HepG2 (cell line): Measurements from ENCODE around the gene WDR53. TPM values are rescaled to one million over a fixed set of nuclear protein-coding genes. Genes with fewer than 3 reads are reported as not detected.

Experiments
- BCL3 ChIP-seq: sonication (generic); formaldehyde crosslinking; IDR thresholded peaks from 2 replicates; pipeline ENCODE4 v1.5.1; 2020; ENCODE audit warnings: mild to moderate bottlenecking, missing genetic modification reagents, moderate library complexity
- CBX5 ChIP-seq: sonication (generic); formaldehyde crosslinking; IDR thresholded peaks from 2 replicates; pipeline ENCODE4 v1.4.0; 2020; ENCODE audit warnings: missing genetic modification reagents, borderline replicate concordance
- CEBPG ChIP-seq: IDR thresholded peaks from 2 replicates; pipeline ENCODE4 v1.6.1; 2016
- ELF4 ChIP-seq: sonication (generic); formaldehyde crosslinking; IDR thresholded peaks from 2 replicates; pipeline ENCODE4 v1.5.0; 2020; ENCODE audit warnings: missing genetic modification reagents, mild to moderate bottlenecking, moderate library complexity, borderline replicate concordance
- HDAC2 ChIP-seq: sonication (generic); formaldehyde crosslinking; IDR thresholded peaks from 2 replicates; pipeline ENCODE4 v1.4.0; 2020; ENCODE audit warnings: missing genetic modification reagents
- MIER3 ChIP-seq: IDR thresholded peaks from 2 replicates; pipeline ENCODE4 v1.6.1; 2016; ENCODE audit warnings: missing compliant biosample characterization, borderline replicate concordance
- MYC ChIP-seq: sonication (generic); formaldehyde crosslinking; IDR thresholded peaks from 2 replicates; pipeline ENCODE4 v1.9.0; 2021; ENCODE audit warnings: missing genetic modification reagents, borderline replicate concordance
- NBN ChIP-seq: fragments of 450-650 bp; conservative IDR thresholded peaks from 2 replicates; pipeline ENCODE4 v1.6.1; 2017
- NR2C2 ChIP-seq: sonication (generic); formaldehyde crosslinking; IDR thresholded peaks from 2 replicates; pipeline ENCODE4 v1.4.0; 2020; ENCODE audit warnings: missing genetic modification reagents, mild to moderate bottlenecking, moderate library complexity, borderline replicate concordance
- PHF21A ChIP-seq: sonication (generic); formaldehyde crosslinking; IDR thresholded peaks from 2 replicates; pipeline ENCODE4 v1.5.0; 2020; ENCODE audit warnings: mild to moderate bottlenecking, missing genetic modification reagents
- PHF8 ChIP-seq: sonication (generic); formaldehyde crosslinking; IDR thresholded peaks from 2 replicates; pipeline ENCODE4 v1.5.0; 2020; ENCODE audit warnings: missing genetic modification reagents
- RBFOX2 ChIP-seq: fragments of 200-400 bp; formaldehyde crosslinking; IDR thresholded peaks from 2 replicates; pipeline ENCODE4 v1.6.1; 2017; ENCODE audit warnings: low read depth, mild to moderate bottlenecking, low read length
- SRSF1 ChIP-seq: fragments of 200-400 bp; formaldehyde crosslinking; optimal IDR thresholded peaks from 2 replicates; pipeline ENCODE3; 2017; ENCODE audit warnings: mild to moderate bottlenecking, low read depth, low read length, moderate library complexity
- TGIF2 ChIP-seq: IDR thresholded peaks from 2 replicates; pipeline ENCODE4 v1.6.1; 2016; ENCODE audit warnings: control low read depth, missing compliant biosample characterization
- ZBTB21 ChIP-seq: sonication (generic); formaldehyde crosslinking; IDR thresholded peaks from 2 replicates; pipeline ENCODE4 v1.4.0; 2020; ENCODE audit warnings: missing genetic modification reagents
- ZNF205 ChIP-seq: IDR thresholded peaks from 2 replicates; pipeline ENCODE4 v1.6.1; 2018; ENCODE audit warnings: missing biosample characterization, missing genetic modification reagents
- ZNF30 ChIP-seq: sonication (generic); formaldehyde crosslinking; IDR thresholded peaks from 2 replicates; pipeline ENCODE4 v1.5.0; 2020; ENCODE audit warnings: mild to moderate bottlenecking, missing genetic modification reagents
- ZNF556 ChIP-seq: sonication (generic); formaldehyde crosslinking; IDR thresholded peaks from 2 replicates; pipeline ENCODE4 v1.4.0; 2020; ENCODE audit warnings: mild to moderate bottlenecking, missing genetic modification reagents, borderline replicate concordance
- ZNF557 ChIP-seq: sonication (generic); formaldehyde crosslinking; IDR thresholded peaks from 2 replicates; pipeline ENCODE4 v1.4.0; 2020; ENCODE audit warnings: missing genetic modification reagents
- ZNF713 ChIP-seq: sonication (generic); formaldehyde crosslinking; IDR thresholded peaks from 2 replicates; pipeline ENCODE4 v1.4.0; 2020; ENCODE audit warnings: mild to moderate bottlenecking, missing genetic modification reagents
- ZZZ3 ChIP-seq: sonication (generic); formaldehyde crosslinking; IDR thresholded peaks from 2 replicates; pipeline ENCODE4 v1.4.0; 2020; ENCODE audit warnings: missing genetic modification reagents, mild to moderate bottlenecking, borderline replicate concordance
- polyA plus RNA-seq, 8 experiments: library from polyadenylated mRNA; depleted of rRNA in 3 of 8; stranded (reverse) in 7 of 8; unstranded in 1 of 8; fragments of >200 nt; fragmentation: Illumina TruSeq in 4 of 8; extraction: Trizol in 4 of 8; gene quantifications; 2 replicates each; pipeline versions ENCODE4 v1.2.1 to v1.2.3, GENCODE V29; 2011 to 2016; ENCODE audit warnings: low read depth in 4 of 8, missing spikeins in 1 of 8, mixed read lengths in 1 of 8; ENCODE audit not compliant: insufficient read depth in 1 of 8
- total RNA-seq, 5 experiments: library from RNA; depleted of rRNA; stranded (reverse); fragments of >200 nt; fragmentation: Illumina TruSeq; extraction: Trizol; gene quantifications; 2 replicates each; pipeline ENCODE4 v1.2.3, GENCODE V29; 2016; ENCODE audit warnings: low read depth in 1 of 5
- TF ChIP-seq, protein P1 (sequence below): sonication (generic); formaldehyde crosslinking; IDR thresholded peaks from 2 replicates; pipeline ENCODE4 v1.4.0; 2020; ENCODE audit warnings: missing genetic modification reagents, borderline replicate concordance
- TF ChIP-seq, protein P2 (sequence below): sonication (generic); formaldehyde crosslinking; IDR thresholded peaks from 2 replicates; pipeline ENCODE4 v1.4.0; 2020; ENCODE audit warnings: missing genetic modification reagents

WDR53 gene
- total and polyA plus RNA-seq, 2 of the 13 experiments (the other 11 are each of a cell fraction or from before 2014, with no cell fraction given): 3.5 to 7.7 TPM

DNA sequence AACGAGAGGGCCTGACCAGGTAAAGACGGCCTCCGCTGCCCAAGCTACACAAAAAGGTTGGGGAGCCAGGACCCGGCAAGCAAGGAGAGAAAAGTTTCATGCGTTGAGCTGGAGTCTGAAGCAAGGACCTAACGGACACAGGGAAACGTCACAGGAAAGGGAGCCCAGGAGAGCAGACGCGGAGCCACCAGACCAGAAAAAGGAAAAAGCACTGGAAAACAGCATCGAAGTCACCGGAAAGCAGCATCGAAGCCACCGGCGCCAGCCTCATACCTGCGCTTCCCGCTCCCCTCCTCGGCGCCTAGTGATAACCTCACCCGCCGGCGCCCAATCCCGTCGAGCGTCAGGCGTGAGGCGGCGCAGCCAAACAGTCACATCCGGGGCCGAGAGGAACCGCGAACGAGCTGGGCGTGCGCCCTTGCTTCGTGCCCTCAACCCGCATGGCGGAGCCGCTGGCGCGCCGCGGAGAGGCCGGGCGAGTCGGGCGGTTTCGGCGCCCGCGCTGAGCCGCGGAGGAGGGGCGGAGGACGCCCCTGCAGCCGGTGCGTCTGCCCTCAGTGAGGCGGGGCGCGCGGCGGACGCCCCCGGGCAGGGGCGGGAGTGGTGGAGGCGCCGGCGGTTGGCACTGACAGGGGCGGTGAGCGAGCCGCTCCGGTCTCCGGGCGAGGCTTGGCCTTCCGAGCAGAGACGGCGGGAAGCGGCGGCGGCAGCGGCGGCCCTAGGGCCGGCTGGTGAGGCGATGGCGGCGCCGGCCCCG, at the start of gene WDR53, which contains the start of gene FBXO45 (continued):
- TF ChIP-seq, protein P1, sequence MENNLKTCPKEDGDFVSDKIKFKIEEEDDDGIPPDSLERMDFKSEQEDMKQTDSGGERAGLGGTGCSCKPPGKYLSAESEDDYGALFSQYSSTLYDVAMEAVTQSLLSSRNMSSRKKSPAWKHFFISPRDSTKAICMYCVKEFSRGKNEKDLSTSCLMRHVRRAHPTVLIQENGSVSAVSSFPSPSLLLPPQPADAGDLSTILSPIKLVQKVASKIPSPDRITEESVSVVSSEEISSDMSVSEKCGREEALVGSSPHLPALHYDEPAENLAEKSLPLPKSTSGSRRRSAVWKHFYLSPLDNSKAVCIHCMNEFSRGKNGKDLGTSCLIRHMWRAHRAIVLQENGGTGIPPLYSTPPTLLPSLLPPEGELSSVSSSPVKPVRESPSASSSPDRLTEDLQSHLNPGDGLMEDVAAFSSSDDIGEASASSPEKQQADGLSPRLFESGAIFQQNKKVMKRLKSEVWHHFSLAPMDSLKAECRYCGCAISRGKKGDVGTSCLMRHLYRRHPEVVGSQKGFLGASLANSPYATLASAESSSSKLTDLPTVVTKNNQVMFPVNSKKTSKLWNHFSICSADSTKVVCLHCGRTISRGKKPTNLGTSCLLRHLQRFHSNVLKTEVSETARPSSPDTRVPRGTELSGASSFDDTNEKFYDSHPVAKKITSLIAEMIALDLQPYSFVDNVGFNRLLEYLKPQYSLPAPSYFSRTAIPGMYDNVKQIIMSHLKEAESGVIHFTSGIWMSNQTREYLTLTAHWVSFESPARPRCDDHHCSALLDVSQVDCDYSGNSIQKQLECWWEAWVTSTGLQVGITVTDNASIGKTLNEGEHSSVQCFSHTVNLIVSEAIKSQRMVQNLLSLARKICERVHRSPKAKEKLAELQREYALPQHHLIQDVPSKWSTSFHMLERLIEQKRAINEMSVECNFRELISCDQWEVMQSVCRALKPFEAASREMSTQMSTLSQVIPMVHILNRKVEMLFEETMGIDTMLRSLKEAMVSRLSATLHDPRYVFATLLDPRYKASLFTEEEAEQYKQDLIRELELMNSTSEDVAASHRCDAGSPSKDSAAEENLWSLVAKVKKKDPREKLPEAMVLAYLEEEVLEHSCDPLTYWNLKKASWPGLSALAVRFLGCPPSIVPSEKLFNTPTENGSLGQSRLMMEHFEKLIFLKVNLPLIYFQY (CRISPR knock-in tag): peak; percentile 50; the same call in 1 of the 2 replicates
- peak; percentile 81 for TF ChIP-seq PHF8
- 0 out of 2 replicates have a peak, but pooled peaks have one; percentile 22 for TF ChIP-seq ZBTB21 (CRISPR knock-in tag)
- 0 out of 2 replicates have a peak, but pooled peaks have one; percentile 12 for TF ChIP-seq CEBPG
- peak; percentile 92 for TF ChIP-seq MYC
- peak; percentile 92; the same call in 1 of the 2 replicates for TF ChIP-seq MIER3
- TF ChIP-seq ZNF205 (CRISPR knock-in tag): peak; percentile 81
- TF ChIP-seq, protein P2, sequence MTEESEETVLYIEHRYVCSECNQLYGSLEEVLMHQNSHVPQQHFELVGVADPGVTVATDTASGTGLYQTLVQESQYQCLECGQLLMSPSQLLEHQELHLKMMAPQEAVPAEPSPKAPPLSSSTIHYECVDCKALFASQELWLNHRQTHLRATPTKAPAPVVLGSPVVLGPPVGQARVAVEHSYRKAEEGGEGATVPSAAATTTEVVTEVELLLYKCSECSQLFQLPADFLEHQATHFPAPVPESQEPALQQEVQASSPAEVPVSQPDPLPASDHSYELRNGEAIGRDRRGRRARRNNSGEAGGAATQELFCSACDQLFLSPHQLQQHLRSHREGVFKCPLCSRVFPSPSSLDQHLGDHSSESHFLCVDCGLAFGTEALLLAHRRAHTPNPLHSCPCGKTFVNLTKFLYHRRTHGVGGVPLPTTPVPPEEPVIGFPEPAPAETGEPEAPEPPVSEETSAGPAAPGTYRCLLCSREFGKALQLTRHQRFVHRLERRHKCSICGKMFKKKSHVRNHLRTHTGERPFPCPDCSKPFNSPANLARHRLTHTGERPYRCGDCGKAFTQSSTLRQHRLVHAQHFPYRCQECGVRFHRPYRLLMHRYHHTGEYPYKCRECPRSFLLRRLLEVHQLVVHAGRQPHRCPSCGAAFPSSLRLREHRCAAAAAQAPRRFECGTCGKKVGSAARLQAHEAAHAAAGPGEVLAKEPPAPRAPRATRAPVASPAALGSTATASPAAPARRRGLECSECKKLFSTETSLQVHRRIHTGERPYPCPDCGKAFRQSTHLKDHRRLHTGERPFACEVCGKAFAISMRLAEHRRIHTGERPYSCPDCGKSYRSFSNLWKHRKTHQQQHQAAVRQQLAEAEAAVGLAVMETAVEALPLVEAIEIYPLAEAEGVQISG (CRISPR knock-in tag): peak; percentile 97
- TF ChIP-seq HDAC2 (CRISPR knock-in tag): peak; percentile 89
- 0 out of 2 replicates have a peak, but pooled peaks have one; percentile 40 for TF ChIP-seq PHF21A (CRISPR knock-in tag)
- peak; percentile 38 for TF ChIP-seq SRSF1
- no peak for TF ChIP-seq ZNF30 (CRISPR knock-in tag)
- TF ChIP-seq CBX5 (CRISPR knock-in tag): peak; percentile 49; the same call in 1 of the 2 replicates
- no peak for TF ChIP-seq ELF4 (CRISPR knock-in tag)
- peak; percentile 94 for TF ChIP-seq NR2C2 (CRISPR knock-in tag)
- TF ChIP-seq ZNF713 (CRISPR knock-in tag): 0 out of 2 replicates have a peak, but pooled peaks have one; percentile 32
- 0 out of 2 replicates have a peak, but pooled peaks have one; percentile 42 for TF ChIP-seq ZNF557 (CRISPR knock-in tag)
- TF ChIP-seq RBFOX2: peak; percentile 93
- TF ChIP-seq ZNF556 (CRISPR knock-in tag): peak; percentile 66; the same call in 1 of the 2 replicates
- no peak for TF ChIP-seq NBN
- 0 out of 2 replicates have a peak, but pooled peaks have one; percentile 77 for TF ChIP-seq ZZZ3
- TF ChIP-seq TGIF2 (CRISPR knock-in tag): peak; percentile 81; the same call in 1 of the 2 replicates
- TF ChIP-seq BCL3 (CRISPR knock-in tag): peak; percentile 76; the same call in 1 of the 2 replicates
